ENCODE measurements around the gene ZNF148. TPM values are rescaled to one million over a fixed set of nuclear protein-coding genes. Genes with fewer than 3 reads are reported as not detected.

Gene ZNF148
- total RNA-seq, 2 donors from 2014 or later: 12.5 to 15.0 TPM

DNA sequence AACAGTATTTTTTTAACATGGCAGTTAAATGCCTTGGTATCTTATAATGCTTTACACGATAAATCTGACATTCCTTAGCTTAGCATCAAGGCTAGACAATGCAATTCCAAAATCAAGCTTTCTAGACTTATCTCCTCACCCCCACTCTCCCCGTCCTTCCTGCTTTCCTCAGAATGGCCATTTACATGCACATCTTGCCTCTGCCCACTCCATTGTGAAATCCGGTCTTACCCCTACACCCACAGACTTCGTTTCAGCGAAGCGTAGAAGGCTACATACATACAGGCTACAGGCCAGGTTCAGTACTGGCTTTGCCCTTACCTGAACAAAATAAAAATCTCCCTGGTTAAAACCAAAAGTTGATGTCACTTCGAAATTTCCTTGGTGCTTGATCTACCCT lies 104.0 kb downstream of the ZNF148 start:
- H3K36me3 ChIP-seq (replicated peaks in 1 of 2; ENCODE audit: insufficient read depth in 1 of 2, low read depth in 2 of 2): no peaks in the 10 kb centered on the region
- H3K4me3 ChIP-seq: no peak overlapping the region
- ATAC-seq (no peak), DNase-seq (no peak)
- no peaks in the 10 kb centered on the region for H3K9me3 ChIP-seq
- no peak for TF ChIP-seq POLR2A (IDR thresholded peaks at IDR 0.05)
- TF ChIP-seq, protein P1, sequence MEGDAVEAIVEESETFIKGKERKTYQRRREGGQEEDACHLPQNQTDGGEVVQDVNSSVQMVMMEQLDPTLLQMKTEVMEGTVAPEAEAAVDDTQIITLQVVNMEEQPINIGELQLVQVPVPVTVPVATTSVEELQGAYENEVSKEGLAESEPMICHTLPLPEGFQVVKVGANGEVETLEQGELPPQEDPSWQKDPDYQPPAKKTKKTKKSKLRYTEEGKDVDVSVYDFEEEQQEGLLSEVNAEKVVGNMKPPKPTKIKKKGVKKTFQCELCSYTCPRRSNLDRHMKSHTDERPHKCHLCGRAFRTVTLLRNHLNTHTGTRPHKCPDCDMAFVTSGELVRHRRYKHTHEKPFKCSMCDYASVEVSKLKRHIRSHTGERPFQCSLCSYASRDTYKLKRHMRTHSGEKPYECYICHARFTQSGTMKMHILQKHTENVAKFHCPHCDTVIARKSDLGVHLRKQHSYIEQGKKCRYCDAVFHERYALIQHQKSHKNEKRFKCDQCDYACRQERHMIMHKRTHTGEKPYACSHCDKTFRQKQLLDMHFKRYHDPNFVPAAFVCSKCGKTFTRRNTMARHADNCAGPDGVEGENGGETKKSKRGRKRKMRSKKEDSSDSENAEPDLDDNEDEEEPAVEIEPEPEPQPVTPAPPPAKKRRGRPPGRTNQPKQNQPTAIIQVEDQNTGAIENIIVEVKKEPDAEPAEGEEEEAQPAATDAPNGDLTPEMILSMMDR (IDR thresholded peaks at IDR 0.05): no peak
- H3K27ac ChIP-seq: no peak overlapping the region
- no peaks in the 10 kb centered on the region for H3K27me3 ChIP-seq
- 92 to 93% methylated on average over 7 of the region's 7 CpGs for WGBS, 2 donors
- H3K4me1 ChIP-seq: no peaks in the 10 kb centered on the region
- intact Hi-C loops (cut with DNase I): no loop called here

DNA sequence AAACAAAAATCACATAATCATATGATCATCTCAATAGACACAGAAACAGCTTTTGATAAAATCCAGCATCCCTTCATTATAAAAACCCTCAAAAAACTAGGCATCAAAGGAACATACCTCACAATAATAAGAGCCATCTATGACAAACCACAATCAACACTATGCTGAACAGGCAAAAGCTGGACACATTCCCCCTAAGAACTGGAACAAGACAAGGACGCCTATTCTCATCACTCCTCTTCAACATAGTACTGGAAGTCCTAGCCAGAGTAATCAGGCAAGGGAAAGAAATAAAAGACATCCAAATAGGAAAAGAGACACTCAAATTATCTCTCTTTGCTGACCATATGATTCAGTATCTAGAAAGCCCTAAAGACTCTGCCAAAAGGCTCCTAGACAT lies 107.7 kb downstream of the ZNF148 start:
- Histone ChIP-seq H3K9me3 (no peaks in the 10 kb centered on the region), H3K36me3 (replicated peaks in 1 of 2; ENCODE audit: insufficient read depth in 1 of 2, low read depth in 2 of 2) (no peaks in the 10 kb centered on the region), H3K27me3 (no peaks in the 10 kb centered on the region), H3K4me1 (no peaks in the 10 kb centered on the region), H3K4me3 (no peak overlapping the region), H3K27ac (no peak overlapping the region)
- no peak for DNase-seq
- intact Hi-C loops (cut with DNase I): no loop called here
- TF ChIP-seq, protein P1 (IDR thresholded peaks at IDR 0.05): no peak
- TF ChIP-seq POLR2A (IDR thresholded peaks at IDR 0.05): no peak
- no peak for ATAC-seq
- WGBS, 2 donors: 78 to 100% methylated on average over 1 of the region's 1 CpG

DNA sequence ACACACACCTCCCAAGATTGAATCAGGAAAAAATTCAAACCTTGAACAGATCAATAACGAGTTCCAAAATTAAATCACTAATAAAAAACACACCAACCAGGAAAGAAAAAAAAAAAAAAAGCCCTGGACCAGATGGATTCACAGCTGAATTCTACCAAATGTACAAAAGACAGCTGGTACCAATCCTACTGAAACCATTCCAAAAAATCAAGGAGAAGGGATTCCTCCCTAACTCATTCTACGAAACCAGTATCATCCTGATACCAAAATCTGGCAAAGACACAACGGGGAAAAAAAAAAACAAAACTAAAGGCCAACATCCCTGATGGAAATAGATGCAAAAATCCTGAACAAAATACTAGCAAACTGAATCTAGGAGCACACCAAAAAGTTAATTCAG lies 108.2 kb downstream of the ZNF148 start:
- H3K9me3 ChIP-seq: no peaks in the 10 kb centered on the region
- no peak overlapping the region for H3K27ac ChIP-seq
- ATAC-seq: no peak
- no peak for DNase-seq
- no peaks in the 10 kb centered on the region for H3K4me1 ChIP-seq
- H3K36me3 ChIP-seq (replicated peaks in 1 of 2; ENCODE audit: insufficient read depth in 1 of 2, low read depth in 2 of 2): no peaks in the 10 kb centered on the region
- no peaks in the 10 kb centered on the region for H3K27me3 ChIP-seq
- H3K4me3 ChIP-seq: no peak overlapping the region
- intact Hi-C loops (cut with DNase I): no loop called here
- 93 to 94% methylated on average over 3 of the region's 3 CpGs for WGBS, 2 donors
- no peak for TF ChIP-seq POLR2A (IDR thresholded peaks at IDR 0.05)
- TF ChIP-seq, protein P1 (IDR thresholded peaks at IDR 0.05): no peak

DNA sequence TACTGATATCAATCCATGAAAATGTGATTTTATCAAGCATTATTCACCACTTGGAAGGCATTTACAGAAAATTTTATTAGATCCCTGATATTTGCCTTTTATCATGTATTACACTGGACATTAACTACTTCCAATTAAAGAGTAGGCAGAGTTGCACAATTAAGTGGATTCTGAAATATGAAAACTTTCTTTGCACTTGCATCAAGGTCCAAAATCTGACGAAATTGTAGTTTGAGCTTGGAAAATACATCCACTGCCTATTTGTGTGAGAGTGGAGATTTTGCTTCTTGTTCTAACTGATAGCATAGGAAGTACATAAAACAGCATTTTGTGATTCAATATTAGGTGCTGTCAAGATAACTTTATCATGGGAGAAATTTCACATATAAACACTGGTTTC lies 113.0 kb downstream of the ZNF148 start:
- Histone ChIP-seq H3K4me1 (no peaks in the 10 kb centered on the region), H3K9me3 (no peaks in the 10 kb centered on the region), H3K27me3 (no peaks in the 10 kb centered on the region), H3K27ac (no peak overlapping the region), H3K4me3 (no peak overlapping the region), H3K36me3 (replicated peaks in 1 of 2; ENCODE audit: insufficient read depth in 1 of 2, low read depth in 2 of 2) (no peaks in the 10 kb centered on the region)
- ATAC-seq (no peak), DNase-seq (no peak)
- intact Hi-C loops (cut with DNase I): no loop called here
- TF ChIP-seq, protein P1 (IDR thresholded peaks at IDR 0.05): no peak
- no peak for TF ChIP-seq POLR2A (IDR thresholded peaks at IDR 0.05)
- 69 to 81% methylated on average over 1 of the region's 1 CpG for WGBS, 2 donors

DNA sequence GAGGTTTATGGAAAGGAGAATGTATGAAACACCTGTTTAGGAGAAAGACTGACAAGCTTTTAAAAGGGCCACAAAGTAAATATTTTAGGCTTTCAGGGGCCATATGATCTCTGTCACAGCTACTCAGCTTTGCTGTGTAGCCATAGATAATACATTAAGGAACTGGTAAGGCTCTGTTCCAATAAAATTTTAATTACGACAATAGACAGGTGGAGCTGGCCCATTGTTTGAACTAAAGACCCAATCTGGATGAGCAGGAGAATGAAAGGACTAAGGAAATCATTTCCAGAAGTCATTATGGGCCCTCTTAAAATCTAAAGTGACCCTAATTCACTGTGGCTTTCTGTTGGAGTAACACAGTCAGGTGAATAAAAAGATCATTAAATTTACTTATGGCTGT lies 114.1 kb downstream of the ZNF148 start:
- H3K27ac ChIP-seq: no peak overlapping the region
- DNase-seq: no peak
- H3K27me3 ChIP-seq: no peaks in the 10 kb centered on the region
- no peak overlapping the region for H3K4me3 ChIP-seq
- WGBS, 2 donors: 69 to 73% methylated on average over 1 of the region's 1 CpG
- no peaks in the 10 kb centered on the region for H3K36me3 ChIP-seq (replicated peaks in 1 of 2; ENCODE audit: insufficient read depth in 1 of 2, low read depth in 2 of 2)
- intact Hi-C loops (cut with DNase I): no loop called here
- no peaks in the 10 kb centered on the region for H3K4me1 ChIP-seq
- no peaks in the 10 kb centered on the region for H3K9me3 ChIP-seq
- ATAC-seq: no peak
- TF ChIP-seq, protein P1 (IDR thresholded peaks at IDR 0.05): no peak
- TF ChIP-seq POLR2A (IDR thresholded peaks at IDR 0.05): no peak
